ENCODE measurements around the gene DUSP12.

DNA sequence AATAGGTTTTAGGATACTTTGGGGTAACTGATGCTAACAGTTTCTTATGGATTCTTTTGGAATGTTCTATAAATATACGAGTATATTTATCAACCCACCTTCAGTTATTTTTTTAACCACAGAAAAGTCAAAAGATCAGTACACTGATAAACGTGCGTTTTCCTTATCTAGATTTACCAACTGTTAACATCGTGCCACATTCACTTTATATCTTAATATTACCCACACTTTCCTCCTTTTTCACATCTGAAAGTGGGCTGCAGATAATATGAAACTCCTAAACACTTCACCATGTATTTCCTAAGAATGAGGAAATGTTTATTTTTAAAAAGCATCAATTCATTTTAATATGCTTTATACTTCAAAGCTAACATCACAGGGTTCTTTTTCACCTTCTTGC, 24.2 kb downstream of the DUSP12 start:
- no peak for TF ChIP-seq EZH2 (IDR thresholded peaks at IDR 0.05; ENCODE audit: insufficient read depth, poor library complexity, severe bottlenecking)
- TF ChIP-seq EZH2phosphoT487 (IDR thresholded peaks at IDR 0.05; ENCODE audit: insufficient read depth, low read depth), result no peak
